Right lobe of liver (tissue), 4 donors: ENCODE data around the gene BIK.

Source experiments
- CTCF ChIP-seq, 4 donors: fragments of 200-600 bp in 3 of 4; fragments of 450-650 bp in 1 of 4; IDR thresholded peaks; one replicate each; pipeline versions ENCODE4 v1.5.1 to v1.8.0; 2016 to 2022; ENCODE audit warnings: antibody characterized with exemption in 4 of 4, mild to moderate bottlenecking in 2 of 4
- POLR2A ChIP-seq: fragments of 450-650 bp; IDR thresholded peaks from one replicate; pipeline ENCODE4 v1.6.1; 2017; ENCODE audit warnings: antibody characterized with exemption, mild to moderate bottlenecking
- donor health status: DM: no; HTN: no; CAD: no.
- donor health status: DM: no; HTN: no; CAD: no.
- donor health status: DM: no; HTN: yes; CAD: no.

GRCh38 chr22:43154887-43155536, 44.5 kb downstream of the BIK start:
- no peak for TF ChIP-seq CTCF (IDR thresholded peaks at IDR 0.05)
- no peak for TF ChIP-seq POLR2A
